ACC112 (cell line): Measurements from ENCODE around the gene ZNF541.

ENCODE experiments used
- H2AFZ ChIP-seq: fragments of 200-600 bp; sonication (generic); one replicate; pipeline ENCODE4 v1.6.0; 2017; ENCODE audit warnings: antibody characterized with exemption, low read length; ENCODE audit not compliant: unreplicated experiment
- H3K27ac ChIP-seq: fragments of 200-600 bp; sonication (generic); 2 replicates; pipeline ENCODE4 v1.5.1; 2014; ENCODE audit warnings: low read depth, mild to moderate bottlenecking, antibody characterized with exemption, low read length, moderate library complexity
- H3K27me3 ChIP-seq: fragments of 200-600 bp; sonication (generic); 2 replicates; pipeline ENCODE4 v1.6.1; 2014; ENCODE audit warnings: mild to moderate bottlenecking, antibody characterized with exemption, low read length, moderate library complexity, mixed read lengths; ENCODE audit not compliant: insufficient read depth
- H3K36me3 ChIP-seq: fragments of 200-600 bp; sonication (generic); 2 replicates; pipeline ENCODE4 v1.6.1; 2016; ENCODE audit warnings: mild to moderate bottlenecking, antibody characterized with exemption, low read length, moderate library complexity, mixed read lengths; ENCODE audit not compliant: insufficient read depth
- H3K4me1 ChIP-seq: fragments of 200-600 bp; sonication (generic); one replicate; pipeline ENCODE4 v1.6.1; 2016; ENCODE audit warnings: low read length, mixed read lengths; ENCODE audit not compliant: insufficient read depth, unreplicated experiment, control insufficient read depth
- H3K4me3 ChIP-seq: fragments of 200-600 bp; sonication (generic); 2 replicates; pipeline ENCODE4 v1.5.1; 2014; ENCODE audit warnings: mild to moderate bottlenecking, low read depth, low read length
- H3K79me2 ChIP-seq: fragments of 200-600 bp; sonication (generic); one replicate; pipeline ENCODE4 v1.6.0; 2016; ENCODE audit warnings: low read length; ENCODE audit not compliant: control insufficient read depth, unreplicated experiment, insufficient read depth

ZNF541 gene, protein sequence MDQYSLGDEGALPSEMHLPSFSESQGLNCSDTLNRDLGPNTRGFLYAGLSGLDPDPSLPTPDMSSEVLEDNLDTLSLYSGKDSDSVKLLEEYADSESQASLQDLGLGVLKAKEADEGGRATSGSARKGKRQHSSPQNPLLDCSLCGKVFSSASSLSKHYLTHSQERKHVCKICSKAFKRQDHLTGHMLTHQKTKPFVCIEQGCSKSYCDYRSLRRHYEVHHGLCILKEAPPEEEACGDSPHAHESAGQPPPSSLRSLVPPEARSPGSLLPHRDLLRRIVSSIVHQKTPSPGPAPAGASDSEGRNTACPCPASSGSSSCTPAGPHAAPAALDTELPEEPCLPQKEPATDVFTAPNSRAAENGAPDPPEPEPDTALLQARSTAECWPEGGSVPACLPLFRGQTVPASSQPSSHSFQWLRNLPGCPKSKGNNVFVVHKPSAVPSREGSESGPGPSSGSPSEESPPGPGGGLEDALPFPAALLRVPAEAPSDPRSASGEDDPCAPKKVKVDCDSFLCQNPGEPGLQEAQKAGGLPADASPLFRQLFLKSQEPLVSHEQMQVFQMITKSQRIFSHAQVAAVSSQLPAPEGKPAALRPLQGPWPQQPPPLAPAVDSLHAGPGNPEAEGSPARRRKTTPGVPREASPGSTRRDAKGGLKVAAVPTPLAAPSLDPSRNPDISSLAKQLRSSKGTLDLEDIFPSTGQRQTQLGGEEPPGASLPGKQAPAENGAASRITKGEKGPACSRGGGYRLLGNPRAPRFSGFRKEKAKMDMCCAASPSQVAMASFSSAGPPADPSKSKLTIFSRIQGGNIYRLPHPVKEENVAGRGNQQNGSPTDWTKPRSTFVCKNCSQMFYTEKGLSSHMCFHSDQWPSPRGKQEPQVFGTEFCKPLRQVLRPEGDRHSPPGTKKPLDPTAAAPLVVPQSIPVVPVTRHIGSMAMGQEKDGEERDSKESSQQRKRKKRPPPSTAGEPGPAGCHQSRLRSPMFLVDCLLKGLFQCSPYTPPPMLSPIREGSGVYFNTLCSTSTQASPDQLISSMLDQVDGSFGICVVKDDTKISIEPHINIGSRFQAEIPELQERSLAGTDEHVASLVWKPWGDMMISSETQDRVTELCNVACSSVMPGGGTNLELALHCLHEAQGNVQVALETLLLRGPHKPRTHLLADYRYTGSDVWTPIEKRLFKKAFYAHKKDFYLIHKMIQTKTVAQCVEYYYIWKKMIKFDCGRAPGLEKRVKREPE (N-terminal part only)

DNA sequence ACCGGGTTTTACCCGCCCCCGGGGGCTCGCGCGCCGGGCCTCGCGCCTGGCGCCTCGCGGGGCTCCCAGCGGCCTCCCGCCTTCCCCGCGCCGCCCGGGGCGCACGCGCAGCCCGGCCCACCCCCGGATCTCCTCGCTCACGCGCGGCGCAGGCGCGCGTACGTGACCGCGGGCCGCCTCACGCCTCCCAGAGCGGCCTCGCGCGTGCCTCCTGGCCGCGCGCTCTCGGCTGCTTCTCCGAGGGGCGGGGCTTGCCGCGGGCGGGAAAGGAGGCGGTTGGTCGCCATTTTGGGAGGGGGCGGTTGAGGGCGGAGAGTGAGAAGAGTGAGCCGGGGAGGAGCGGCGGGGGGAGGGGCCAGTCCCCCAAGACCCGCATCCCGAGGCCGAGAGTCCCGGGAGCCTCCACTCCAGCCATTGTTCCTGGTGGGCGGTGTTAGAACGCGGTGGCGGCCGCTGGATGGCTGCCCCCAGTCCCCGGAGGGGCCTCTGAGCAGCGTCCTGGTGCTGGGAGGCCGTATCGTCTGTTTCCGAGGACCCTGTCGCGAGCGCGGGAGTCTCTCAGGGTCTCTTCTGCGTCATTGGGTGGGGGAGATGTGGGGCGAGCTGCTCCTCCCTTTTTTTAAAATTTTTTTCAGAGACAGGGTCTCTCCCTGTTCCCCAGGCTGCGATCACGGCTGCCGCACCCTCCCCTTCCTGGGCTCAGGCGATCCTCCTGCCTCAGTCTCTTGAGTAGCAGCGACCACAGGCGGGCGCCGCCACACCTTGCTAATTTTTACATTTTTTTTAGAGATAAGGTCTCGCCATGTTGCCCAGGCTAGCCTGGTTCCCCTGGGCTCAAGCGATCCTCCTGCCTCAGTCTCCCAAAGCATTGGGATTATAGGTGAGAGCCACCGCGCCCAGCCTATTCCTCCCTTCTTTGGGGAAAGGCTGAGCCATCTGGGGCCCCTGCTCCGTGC lies at the start of gene ZNF541:
Gene ZNF541, minus strand, starts transcription at position 78 of the 956 bp plus-strand sequence. CDS start 17,292 bp downstream, outside the sequence.
- H3K27ac ChIP-seq = no peak within 1 kb of the TSS
- no peaks in the 10 kb centered on the region for H3K79me2 ChIP-seq
- H3K36me3 ChIP-seq = no peaks in the 10 kb centered on the region
- peak within 1 kb of the TSS; percentile 90 for H2AFZ ChIP-seq
- peak within 1 kb of the TSS; percentile 69 for H3K4me3 ChIP-seq
- H3K4me1 ChIP-seq = peaks cover 13% of the 10 kb centered on the region
- no peaks in the 10 kb centered on the region for H3K27me3 ChIP-seq

- Histone ChIP-seq H2AFZ (no peak overlapping the region), H3K4me3 (no peak overlapping the region), H3K4me1 (no peaks in the 10 kb centered on the region), H3K27me3 (no peaks in the 10 kb centered on the region), H3K36me3 (no peaks in the 10 kb centered on the region), H3K79me2 (peaks cover 56% of the 10 kb centered on the region), H3K27ac (no peak overlapping the region)
Observed at GRCh38 chr19:47619763-47620162, 46.8 kb upstream of the ZNF541 start.

- Histone ChIP-seq H2AFZ (no peak overlapping the region), H3K36me3 (no peaks in the 10 kb centered on the region), H3K79me2 (peaks cover 61% of the 10 kb centered on the region), H3K4me3 (no peak overlapping the region), H3K27me3 (no peaks in the 10 kb centered on the region), H3K27ac (no peak overlapping the region), H3K4me1 (no peaks in the 10 kb centered on the region)
Observed at GRCh38 chr19:47618771-47619170, 45.8 kb upstream of the ZNF541 start.

GRCh38 chr19:47615714-47616113 lies 42.8 kb upstream of the ZNF541 start:
- peaks cover 14% of the 10 kb centered on the region for H3K4me1 ChIP-seq

GRCh38 chr19:47615230-47615629 lies 42.3 kb upstream of the ZNF541 start:
- H3K4me3 ChIP-seq = no peak overlapping the region
- H3K36me3 ChIP-seq = no peaks in the 10 kb centered on the region
- no peaks in the 10 kb centered on the region for H3K27me3 ChIP-seq
- H2AFZ ChIP-seq = no peak overlapping the region
- H3K79me2 ChIP-seq = peaks cover 85% of the 10 kb centered on the region
- no peak overlapping the region for H3K27ac ChIP-seq
- peaks cover 18% of the 10 kb centered on the region for H3K4me1 ChIP-seq

More at GRCh38 chr19:47615714-47616113, 42.8 kb upstream of the ZNF541 start:
- Histone ChIP-seq H3K27me3 (no peaks in the 10 kb centered on the region), H2AFZ (no peak overlapping the region), H3K36me3 (no peaks in the 10 kb centered on the region), H3K4me3 (no peak overlapping the region), H3K79me2 (peaks cover 82% of the 10 kb centered on the region), H3K27ac (no peak overlapping the region)

DNA sequence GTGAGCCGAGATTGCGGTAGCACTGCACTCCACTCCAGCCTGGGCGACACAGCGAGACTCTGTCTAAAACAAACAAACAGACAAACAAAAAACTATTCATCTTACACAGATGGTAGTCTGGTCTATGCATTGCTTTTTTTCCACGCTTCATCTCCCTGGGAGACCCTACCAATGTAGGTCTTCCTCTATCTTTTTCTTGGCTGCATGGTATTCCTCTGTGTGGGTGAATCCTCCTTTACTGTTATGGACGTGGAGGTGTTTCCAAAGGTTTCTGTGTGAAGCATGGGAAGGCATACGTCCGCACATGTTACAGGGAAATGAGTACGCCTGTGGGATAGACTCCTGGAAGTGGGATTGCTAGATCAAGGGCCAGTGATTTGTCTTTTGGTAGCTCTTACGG lies 41.6 kb upstream of the ZNF541 start:
- no peak overlapping the region for H3K4me3 ChIP-seq
- peaks cover 85% of the 10 kb centered on the region for H3K79me2 ChIP-seq
- peaks cover 18% of the 10 kb centered on the region for H3K4me1 ChIP-seq
- no peak overlapping the region for H2AFZ ChIP-seq
- no peaks in the 10 kb centered on the region for H3K36me3 ChIP-seq
- no peaks in the 10 kb centered on the region for H3K27me3 ChIP-seq
- H3K27ac ChIP-seq = no peak overlapping the region

GRCh38 chr19:47614021-47614295 lies 41.0 kb upstream of the ZNF541 start:
- peaks cover 18% of the 10 kb centered on the region for H3K4me1 ChIP-seq
- no peaks in the 10 kb centered on the region for H3K36me3 ChIP-seq
- H3K27ac ChIP-seq = no peak overlapping the region
- no peaks in the 10 kb centered on the region for H3K27me3 ChIP-seq
- no peak overlapping the region for H2AFZ ChIP-seq
- peaks cover 83% of the 10 kb centered on the region for H3K79me2 ChIP-seq
- no peak overlapping the region for H3K4me3 ChIP-seq

DNA sequence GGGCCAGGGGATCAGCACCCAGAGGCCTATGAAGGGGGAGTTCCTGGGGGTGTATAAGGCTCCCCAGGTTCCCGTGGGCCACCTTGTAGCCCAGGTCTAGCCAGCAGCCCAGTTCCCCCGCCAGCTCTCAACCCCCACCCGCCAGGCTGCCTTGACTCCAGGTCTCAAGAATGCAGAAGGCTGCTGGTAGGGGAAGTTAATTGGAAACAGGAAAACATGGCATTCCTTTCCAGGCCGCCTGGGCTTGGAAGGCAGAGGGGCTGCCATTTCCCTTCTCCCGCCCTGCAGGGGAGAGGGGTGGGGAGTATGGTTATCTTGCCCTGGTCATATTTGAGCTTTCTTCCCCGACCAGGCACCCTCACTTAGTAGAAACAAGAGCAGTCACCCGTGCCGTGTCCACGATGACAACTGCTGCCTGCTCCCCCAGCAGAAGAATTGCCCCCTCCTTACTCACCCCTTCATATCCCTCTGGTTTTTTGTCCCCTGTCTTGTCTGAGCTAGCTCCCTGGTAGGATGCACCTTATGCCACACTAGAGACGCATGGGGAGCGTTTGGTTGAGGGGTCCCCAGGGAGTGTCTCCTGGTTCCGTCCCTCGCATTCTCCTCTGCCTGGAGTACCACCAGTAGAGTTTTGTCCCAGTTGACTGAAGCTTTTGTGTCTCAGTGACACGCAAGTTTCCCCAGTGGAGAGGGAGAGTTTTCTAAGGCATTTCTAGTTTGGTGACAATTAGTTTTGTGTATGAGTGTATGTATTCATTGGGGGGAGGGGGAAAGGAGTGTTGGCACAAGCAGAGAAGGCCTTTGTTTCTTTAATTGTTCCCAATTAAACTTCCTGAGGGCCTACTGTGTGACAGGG lies 40.4 kb upstream of the ZNF541 start:
- H3K27ac ChIP-seq = no peak overlapping the region
- H3K27me3 ChIP-seq = no peaks in the 10 kb centered on the region
- no peaks in the 10 kb centered on the region for H3K36me3 ChIP-seq
- H2AFZ ChIP-seq = no peak overlapping the region
- H3K4me1 ChIP-seq = peaks cover 18% of the 10 kb centered on the region
- peaks cover 79% of the 10 kb centered on the region for H3K79me2 ChIP-seq
- no peak overlapping the region; the same call in 1 of the 2 replicates for H3K4me3 ChIP-seq

GRCh38 chr19:47610902-47611301 lies 38.0 kb upstream of the ZNF541 start:
- H3K27me3 ChIP-seq = no peaks in the 10 kb centered on the region
- H3K79me2 ChIP-seq = peaks cover 71% of the 10 kb centered on the region
- H3K27ac ChIP-seq = peak overlapping the region; percentile 62; the same call in 1 of the 2 replicates
- peaks cover 18% of the 10 kb centered on the region for H3K4me1 ChIP-seq
- no peak overlapping the region for H2AFZ ChIP-seq
- peak overlapping the region; percentile 89 for H3K4me3 ChIP-seq
- H3K36me3 ChIP-seq = no peaks in the 10 kb centered on the region; the same call in 1 of the 2 replicates
